ENCODE data around the gene SND1.
"Not testable (repeated sequence)": the region's sequence is repeated elsewhere in the genome, so short reads cannot be mapped to it uniquely, and the experiment has no call there.

Gene SND1

GRCh38 chr7:127822822-127823508 lies 171.0 kb downstream of the SND1 start:
- no peak for DNase-seq (ENCODE audit: low spot score)

GRCh38 chr7:127824682-127825081 lies 172.7 kb downstream of the SND1 start:
- FAIRE-seq (no peak), DNase-seq (ENCODE audit: low spot score) (no peak)

More at GRCh38 chr7:127822822-127823508, 171.0 kb downstream of the SND1 start:
- FAIRE-seq = no peak

DNA sequence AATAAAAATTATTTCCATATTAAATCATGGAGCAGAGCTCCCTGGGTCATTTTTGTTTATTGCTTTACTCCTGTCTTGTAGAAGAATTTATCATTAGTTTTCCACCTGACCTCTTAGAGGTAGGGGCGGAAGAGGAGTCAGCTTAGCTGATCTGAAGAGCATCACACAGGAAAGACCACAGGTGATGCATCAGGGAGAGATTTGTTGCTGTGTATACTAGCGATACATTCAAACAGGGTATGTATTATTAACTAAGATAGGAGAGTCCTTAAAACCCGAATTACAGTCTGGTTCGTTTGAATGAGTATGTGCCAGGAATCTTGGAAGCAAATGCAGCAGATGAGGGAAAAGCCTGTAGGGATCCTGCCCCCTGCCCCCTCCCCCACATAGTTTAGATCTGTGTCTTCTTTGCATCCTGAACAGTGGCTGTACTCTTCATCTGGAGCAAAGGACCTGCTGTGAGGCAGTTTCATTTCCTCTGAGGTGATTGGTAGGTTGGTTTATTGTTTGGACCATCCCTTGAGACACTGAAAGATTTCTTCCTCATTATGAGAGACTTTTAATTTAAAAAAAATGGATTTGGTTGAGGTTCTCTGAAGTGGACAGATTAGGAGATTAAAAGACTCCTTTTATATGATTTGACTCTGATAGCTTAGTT lies 177.0 kb downstream of the SND1 start:
- no peak for FAIRE-seq
- no peak for DNase-seq (ENCODE audit: low spot score)

GRCh38 chr7:127831318-127832219 lies 179.6 kb downstream of the SND1 start:
- no peak for FAIRE-seq
- no peak for DNase-seq (ENCODE audit: low spot score)

- FAIRE-seq (no peak), DNase-seq (ENCODE audit: low spot score) (no peak)
Observed at GRCh38 chr7:127832592-127832991, 180.6 kb downstream of the SND1 start.

GRCh38 chr7:127833641-127834040 lies 181.6 kb downstream of the SND1 start:
- no peak for FAIRE-seq

DNA sequence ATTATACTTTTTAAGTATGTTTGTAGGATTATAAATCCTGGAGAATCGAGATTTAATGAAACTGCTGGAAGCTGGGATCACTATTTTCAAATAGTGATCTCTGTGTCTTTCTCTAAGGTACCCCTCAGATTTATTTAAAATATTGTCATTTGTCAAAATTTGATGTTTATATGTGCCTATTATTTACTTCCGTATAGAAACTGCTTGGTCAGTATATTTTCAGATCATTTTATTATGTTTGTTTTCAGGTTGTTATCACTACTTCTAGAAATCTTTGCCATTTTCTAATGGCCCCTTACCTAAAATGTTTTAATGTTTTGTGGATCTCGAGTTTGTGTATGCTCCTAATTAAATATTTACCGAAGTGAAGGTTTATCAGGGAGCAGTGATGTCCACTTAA lies 183.7 kb downstream of the SND1 start:
- FAIRE-seq (no peak), DNase-seq (ENCODE audit: low spot score) (no peak)

More at GRCh38 chr7:127833641-127834040, 181.6 kb downstream of the SND1 start:
- no peak for DNase-seq (ENCODE audit: low spot score)

DNA sequence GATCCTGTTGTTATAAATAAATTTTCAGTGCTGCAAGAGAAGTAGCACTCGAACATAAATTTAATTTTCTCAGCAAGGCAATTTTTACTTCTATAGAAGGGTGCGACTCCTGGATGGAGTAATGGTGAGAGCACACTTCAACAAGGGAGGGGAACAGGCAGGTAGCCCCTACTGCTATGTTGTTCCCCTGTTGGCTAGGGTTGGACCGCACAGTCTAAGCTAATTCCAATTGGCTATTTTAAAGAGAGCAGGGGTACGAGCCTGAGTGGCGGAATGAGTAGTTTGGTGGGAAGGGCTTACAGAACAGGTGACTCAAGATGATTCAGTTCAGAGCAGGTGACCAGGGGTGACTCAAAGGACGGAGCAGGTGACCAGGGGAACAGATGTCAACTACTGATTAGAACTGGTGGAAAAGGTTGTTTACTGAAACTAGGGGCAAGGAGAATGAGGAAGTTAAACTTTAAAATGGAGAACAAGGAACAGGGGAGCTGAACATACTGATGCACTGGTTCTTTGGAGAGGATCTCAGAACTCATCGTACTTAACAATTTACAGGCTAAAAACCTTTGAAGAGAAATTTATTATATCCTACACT lies 185.9 kb downstream of the SND1 start:
- DNase-seq (ENCODE audit: low spot score); FAIRE-seq: not testable (repeated sequence)

GRCh38 chr7:127838816-127839415 lies 186.9 kb downstream of the SND1 start:
- FAIRE-seq = no peak
- DNase-seq (ENCODE audit: low spot score) = no peak

- FAIRE-seq = no peak
- no peak for DNase-seq (ENCODE audit: low spot score)
Observed at GRCh38 chr7:127840226-127840951, 188.4 kb downstream of the SND1 start.

- FAIRE-seq (no peak), DNase-seq (ENCODE audit: low spot score) (no peak)
Observed at GRCh38 chr7:127844165-127844564, 192.2 kb downstream of the SND1 start.

DNA sequence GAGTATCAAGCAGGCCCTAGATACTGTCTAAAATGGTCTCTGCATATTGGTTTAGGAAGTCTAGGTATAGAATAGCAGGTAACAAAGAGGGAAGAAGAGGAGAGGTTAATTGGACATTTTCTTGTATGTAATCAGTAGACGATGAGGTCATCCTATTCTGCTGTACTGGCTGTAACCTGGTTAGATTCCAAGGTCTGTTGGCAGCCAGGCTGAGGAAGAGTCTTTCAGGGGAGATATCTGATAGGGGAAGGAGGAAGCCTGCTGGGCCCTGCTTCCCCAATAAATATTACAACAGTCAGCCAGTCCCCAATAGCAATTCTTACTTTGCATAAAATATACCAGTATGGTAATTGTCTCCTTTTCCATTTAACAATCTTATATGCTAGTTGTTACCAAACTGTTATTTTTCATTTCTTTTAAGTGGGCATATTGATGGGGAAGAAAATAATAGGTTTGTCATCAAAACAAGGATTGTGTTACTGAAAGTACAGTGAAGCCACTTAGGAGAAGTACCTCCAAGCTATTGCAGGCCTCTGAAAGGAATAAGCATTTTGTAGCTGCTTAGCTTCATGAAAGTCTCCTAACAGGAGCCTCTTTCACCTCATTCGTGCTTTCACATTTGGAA lies 192.8 kb downstream of the SND1 start:
- FAIRE-seq (no peak), DNase-seq (ENCODE audit: low spot score) (no peak)

- FAIRE-seq = no peak
- no peak for DNase-seq (ENCODE audit: low spot score)
Observed at GRCh38 chr7:127845522-127846214, 193.7 kb downstream of the SND1 start.

GRCh38 chr7:127847641-127848040 lies 195.6 kb downstream of the SND1 start:
- FAIRE-seq = no peak
- DNase-seq (ENCODE audit: low spot score) = no peak

DNA sequence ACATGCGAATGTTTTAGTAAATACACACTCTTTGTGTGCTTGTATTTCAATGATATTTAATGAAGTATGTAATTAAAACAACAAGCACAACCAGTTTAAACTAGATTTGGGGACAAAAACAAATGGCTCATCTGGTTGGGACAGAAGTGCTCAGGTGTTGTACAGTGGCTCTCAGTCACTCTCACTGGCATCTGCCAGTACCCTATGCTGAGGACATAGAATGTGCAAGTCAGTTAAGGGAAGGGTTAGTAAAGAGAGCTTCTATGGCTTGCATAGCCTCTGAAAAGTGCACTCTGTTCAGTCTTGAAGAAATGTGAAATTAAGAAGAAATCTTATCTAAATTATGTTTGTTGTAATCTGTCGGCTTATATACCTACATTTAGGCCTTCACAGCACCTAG lies 196.2 kb downstream of the SND1 start:
- no peak for DNase-seq (ENCODE audit: low spot score)
- FAIRE-seq = no peak

- DNase-seq (ENCODE audit: low spot score) (no peak), FAIRE-seq (no peak)
Observed at GRCh38 chr7:127850195-127850594, 198.2 kb downstream of the SND1 start.

DNA sequence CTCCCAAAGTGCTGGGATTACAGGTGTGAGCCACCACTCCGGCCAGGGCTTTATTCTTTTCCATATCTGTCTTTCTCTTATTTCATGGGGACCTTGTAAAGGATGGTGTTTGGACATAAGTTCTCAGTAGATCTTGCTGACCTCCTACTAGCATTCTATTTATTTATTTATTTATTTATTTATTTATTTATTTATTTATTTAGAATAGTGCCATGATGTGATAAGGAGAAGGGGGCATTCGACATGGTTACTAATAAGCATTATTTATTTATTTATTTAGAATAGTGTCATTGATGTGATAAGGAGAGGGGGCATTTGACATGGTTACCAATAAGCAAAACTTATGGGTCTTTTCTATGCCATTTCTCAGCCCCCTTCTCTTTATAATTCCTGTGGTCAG lies 202.4 kb downstream of the SND1 start:
- no peak for FAIRE-seq
- no peak for DNase-seq (ENCODE audit: low spot score)

GRCh38 chr7:127857464-127857841 lies 205.5 kb downstream of the SND1 start:
- FAIRE-seq (no peak), DNase-seq (ENCODE audit: low spot score) (no peak)

- FAIRE-seq = no peak
Observed at GRCh38 chr7:127858091-127858914, 206.3 kb downstream of the SND1 start.

More at GRCh38 chr7:127858091-127858914, 206.3 kb downstream of the SND1 start:
- DNase-seq (ENCODE audit: low spot score) = no peak

Data from urothelium cell line (cell line).